GM21381 (cell line): ENCODE results near the gene KRTAP1-4.
"Not testable (repeated sequence)": the region's sequence is repeated elsewhere in the genome, so short reads cannot be mapped to it uniquely, and the experiment has no call there.

ENCODE experiments used
- ATAC-seq: cut with Tn5 transposase; IDR thresholded peaks from one replicate; pipeline ENCODE4 v1.9.1; 2021; ENCODE audit warnings: mild to moderate bottlenecking, moderate library complexity; ENCODE audit not compliant: unreplicated experiment

KRTAP1-4 gene

DNA sequence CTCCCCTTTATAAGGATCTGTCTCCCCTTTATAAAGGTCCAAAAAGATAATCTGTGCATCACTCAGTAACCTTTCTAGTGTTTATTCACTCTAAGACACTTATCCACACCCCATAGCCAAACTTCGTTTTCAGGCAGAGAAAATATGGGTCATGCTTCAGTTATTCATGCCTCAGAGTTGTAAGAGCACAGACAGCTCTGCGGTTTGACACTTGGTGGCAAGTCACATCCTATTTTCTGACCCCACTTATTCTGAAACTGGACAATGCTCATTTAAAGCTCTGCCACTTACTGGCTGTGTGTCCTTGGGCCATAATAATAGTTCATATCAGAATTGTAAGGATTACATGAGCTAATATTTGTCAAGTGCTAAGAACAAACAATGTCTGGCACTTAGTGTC is 19.1 kb upstream of the KRTAP1-4 start:
- no peak for ATAC-seq

DNA sequence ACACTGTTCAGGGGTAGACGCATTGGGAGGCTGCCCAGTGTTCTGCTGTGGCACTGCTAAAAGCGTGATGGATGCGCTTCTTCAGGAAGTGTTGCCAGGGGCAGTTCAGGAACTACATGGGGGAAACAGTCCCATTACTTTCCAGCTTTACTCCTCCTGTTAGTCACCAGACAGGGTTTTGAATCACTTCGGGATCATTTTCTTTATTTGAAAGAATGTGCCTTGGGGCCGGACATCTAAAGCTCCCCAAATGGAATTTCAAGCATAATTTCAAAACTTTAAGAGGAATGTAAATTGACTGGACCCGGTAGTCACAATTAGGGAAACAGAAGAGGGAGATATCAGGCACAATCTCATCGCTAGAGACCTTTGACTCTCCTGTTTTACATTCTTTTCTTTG is 18.4 kb upstream of the KRTAP1-4 start:
- no peak for ATAC-seq

- ATAC-seq, result not testable (repeated sequence)
These were observed 16.9 kb upstream of the KRTAP1-4 start, which contains the start of gene KRTAP2-1 for GRCh38 chr17:41046735-41047465. Gene KRTAP2-1, minus strand, starts transcription at chr17:41047316. Its CDS starts 49 bp downstream, at chr17:41047267.

DNA sequence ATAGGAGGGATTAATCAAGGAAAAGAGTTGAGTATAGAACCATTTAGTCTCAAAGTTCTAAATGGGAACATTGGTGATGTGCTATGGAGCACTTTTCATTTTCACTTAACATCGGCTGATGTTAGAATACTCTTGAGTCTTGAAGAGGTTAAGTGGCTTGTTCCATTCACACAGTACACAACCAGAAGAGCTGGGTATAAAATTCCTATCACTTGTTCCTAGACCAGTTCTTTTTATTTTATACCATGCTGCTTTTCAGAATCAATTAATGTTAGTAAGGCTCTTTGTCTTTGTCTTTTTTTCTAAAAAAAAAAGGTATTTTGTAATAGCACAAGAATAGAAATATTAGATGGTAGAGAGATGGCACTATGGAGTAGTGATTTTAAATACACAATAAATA is 13.0 kb upstream of the KRTAP1-4 start:
- no peak for ATAC-seq

DNA sequence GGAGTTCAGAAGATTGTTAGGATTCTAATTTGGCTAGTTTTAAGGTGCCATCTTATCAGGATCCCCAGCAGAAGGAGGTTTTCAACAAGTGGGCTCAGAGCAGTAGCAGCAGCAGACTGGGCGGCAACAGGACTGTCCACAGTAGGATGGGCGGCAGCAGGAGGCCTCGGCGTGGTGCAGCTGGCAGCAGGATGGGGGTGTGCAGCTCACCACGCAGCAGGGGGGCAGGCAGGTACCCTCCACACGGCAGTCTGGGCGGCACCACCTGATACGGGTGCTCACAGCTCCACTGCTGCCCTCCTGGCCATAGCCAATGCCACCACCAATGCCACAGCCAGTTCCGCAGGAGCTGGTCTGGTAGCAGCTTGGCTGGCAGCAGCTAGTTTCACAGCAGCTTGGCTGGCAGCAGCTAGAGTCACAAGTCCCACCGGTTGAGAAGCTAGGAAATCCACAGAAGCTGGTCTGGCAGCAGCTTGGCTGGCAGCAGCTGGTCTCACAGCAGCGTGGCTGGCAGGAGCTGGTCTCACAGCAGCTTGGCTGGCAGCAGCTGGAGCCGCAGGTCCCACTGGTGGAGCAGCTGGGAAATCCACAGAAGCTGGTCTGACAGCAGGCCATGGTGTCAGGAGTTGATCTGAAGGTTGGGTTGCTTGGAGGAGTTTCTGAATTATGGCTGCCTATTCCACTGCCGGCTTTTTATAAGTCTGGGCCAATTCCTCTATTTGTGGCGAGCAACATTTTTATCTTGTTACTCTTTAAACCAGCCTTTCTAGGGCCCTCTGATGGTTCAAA is 11.0 kb upstream of the KRTAP1-4 start, which contains the start of gene KRTAP1-1:
KRTAP1-1 (minus strand) TSS at position 668 of the 789 bp plus-strand sequence; CDS start at position 615, 53 bp downstream.
- ATAC-seq, result not testable (repeated sequence)

GRCh38 chr17:41037853-41038350 is 7.9 kb upstream of the KRTAP1-4 start:
- no peak for ATAC-seq

- not testable (repeated sequence) for ATAC-seq
These were observed 4.4 kb upstream of the KRTAP1-4 start, which contains the start of gene KRTAP1-3 for GRCh38 chr17:41034346-41034935. Gene KRTAP1-3, minus strand, starts transcription at chr17:41034874. Its CDS starts 53 bp downstream, at chr17:41034821.

DNA sequence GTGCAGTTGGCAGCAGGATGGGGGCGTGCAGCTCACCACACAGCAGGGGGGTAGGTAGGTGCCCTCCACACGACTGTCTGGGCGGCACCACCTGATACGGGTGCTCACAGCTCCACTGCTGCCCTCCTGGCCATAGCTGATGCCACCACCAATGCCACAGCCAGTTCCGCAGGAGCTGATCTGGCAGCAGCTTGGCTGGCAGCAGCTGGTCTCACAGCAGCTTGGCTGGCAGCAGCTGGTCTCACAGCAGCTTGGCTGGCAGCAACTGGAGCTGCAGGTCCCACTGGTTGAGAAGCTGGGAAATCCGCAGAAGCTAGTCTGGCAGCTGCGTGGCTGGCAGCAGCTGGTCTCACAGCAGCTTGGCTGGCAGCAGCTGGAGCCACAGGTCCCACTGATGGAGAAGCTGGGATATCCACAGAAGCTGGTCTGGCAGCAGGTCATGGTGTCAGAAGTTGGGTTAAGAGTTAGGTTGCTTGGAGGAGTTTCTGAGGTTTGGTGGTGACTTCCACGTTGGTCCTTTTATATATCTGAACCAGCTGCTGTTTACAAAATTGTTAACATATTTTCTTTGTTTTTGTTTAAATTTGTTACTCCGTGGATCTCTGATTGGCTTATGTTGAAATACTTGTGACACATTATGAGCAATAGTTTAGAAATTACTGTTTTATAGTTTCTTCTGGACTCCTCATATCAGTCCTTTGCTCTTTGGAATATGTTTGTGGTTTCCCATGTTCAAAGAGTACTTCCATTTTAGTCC is 3.1 kb downstream of the KRTAP1-4 start, which contains the start of gene KRTAP1-5:
KRTAP1-5 (minus strand) TSS at position 494 of the 757 bp plus-strand sequence; CDS start at position 441, 53 bp downstream.
- ATAC-seq, result no peak

GRCh38 chr17:41024697-41025096 is 5.3 kb downstream of the KRTAP1-4 start:
- no peak for ATAC-seq

DNA sequence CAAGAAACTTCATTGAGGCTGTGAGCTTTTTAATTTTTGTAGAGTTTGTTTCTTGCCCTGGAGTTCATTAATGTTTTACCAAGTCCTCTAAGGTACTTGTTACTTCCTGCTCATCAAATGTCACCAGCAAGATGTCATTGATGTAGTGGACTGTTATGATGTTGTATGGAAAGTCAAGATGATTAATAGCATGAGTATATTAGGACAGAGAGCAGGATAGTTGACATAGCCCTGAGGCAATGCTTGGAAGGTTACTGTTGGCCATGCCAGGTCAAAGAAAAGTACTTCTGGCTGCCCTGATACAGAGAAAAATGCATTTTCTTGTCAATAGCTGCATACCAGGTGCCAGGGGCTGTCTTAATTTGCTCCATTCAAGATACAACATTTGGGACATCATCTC is 9.7 kb downstream of the KRTAP1-4 start:
- ATAC-seq, result no peak

- ATAC-seq, result no peak
These were observed 10.6 kb downstream of the KRTAP1-4 start for GRCh38 chr17:41019415-41019814.

DNA sequence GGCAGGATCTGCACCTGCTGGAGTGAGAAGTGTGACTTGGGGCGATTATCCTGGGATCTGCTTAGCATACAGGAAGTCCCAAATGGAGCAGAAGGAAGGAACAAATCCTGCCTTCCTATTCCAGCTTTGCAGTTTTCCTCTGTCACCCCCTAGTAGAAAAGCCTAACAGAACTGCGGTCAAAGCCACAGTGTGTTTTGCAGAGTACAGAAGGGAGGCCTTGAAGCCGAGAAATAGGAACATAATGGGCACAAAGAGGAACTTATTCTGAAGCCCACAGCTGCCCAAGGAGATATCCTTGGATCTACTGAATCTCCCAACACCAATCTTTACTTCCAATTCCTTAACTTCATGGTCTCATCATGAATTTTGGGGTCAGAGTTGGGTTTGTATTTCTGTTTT is 11.5 kb downstream of the KRTAP1-4 start:
- ATAC-seq, result no peak

- ATAC-seq, result no peak
These were observed 13.3 kb downstream of the KRTAP1-4 start for GRCh38 chr17:41016578-41017215.

GRCh38 chr17:41015454-41015853 is 14.5 kb downstream of the KRTAP1-4 start:
- no peak for ATAC-seq

DNA sequence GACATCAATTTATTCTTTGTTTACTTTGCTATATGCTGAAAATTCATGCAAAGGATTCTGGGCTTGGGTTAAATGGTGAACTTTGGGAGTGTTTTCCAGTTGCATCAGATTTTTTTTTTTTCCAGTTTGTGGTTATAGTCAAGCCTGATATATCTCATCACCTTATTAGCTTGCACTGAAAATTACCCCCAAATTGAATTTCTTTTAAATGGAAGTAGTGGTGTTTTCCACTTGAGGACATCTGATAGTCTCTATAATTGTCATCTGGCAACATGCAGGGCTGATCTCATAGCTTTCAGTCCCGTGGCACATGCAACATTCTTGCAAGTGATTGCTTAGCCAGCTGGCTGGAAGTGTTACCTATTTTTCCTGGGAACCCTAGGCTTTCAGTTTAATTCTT is 16.4 kb downstream of the KRTAP1-4 start:
- ATAC-seq, result no peak

GRCh38 chr17:41013181-41013580 is 16.8 kb downstream of the KRTAP1-4 start:
- no peak for ATAC-seq

DNA sequence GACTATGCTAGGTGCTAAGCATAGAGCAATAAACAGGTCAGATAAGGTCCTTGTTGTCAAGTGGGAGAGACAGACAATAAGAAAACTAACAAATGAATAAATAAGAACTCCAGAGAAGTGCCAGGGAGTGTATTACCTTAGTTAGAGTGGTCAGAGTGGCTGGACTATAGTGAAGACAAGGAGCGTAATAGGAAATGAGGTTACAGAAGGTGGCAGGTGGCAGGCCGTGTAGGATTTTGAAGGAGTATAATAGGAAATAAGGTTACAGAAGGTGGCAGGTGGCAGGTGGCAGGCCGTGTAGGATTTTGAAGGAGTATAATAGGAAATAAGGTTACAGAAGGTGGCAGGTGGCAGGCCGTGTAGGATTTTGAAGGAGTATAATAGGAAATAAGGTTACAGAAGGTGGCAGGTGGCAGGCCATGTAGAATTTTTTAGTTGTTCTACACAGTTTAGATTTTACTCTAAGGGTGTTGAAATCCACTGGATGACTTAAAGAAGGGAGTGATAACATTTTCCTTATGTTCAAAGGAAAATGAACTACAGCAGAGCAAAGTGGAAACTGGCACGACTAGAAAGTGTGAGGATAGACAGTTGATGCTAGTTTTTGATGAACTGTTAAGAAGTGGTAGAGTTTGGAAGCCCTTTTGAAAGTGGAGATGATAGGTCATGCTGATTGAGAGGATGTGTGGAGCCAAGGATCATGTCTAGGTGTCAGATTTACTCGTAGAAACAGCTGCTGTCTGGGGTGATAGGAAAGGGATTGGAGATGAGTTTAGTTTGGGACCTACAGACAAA is 17.5 kb downstream of the KRTAP1-4 start:
- ATAC-seq, result no peak

DNA sequence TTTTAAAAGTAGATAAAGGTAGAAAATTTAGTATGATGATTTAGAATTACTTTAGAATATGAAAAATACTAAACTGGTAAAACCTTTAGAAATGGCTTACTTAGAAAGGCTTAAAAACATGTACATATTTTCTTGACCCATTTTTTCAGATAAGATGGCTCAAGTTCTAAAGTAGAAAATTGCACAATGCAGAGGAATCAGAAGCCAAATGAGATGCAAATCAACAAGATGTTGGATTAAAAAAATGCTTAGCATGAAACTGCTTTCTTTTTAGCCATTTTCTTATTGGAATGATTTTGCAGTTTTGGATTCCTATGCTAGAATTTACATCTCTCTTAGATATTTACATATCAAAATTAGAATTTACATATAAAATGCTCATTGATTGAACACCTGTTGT is 19.6 kb downstream of the KRTAP1-4 start:
- no peak for ATAC-seq

- no peak for ATAC-seq
These were observed 20.1 kb downstream of the KRTAP1-4 start for GRCh38 chr17:41009936-41010335.
